Measurements from ENCODE around the gene BUB3.

The BUB3 gene

DNA sequence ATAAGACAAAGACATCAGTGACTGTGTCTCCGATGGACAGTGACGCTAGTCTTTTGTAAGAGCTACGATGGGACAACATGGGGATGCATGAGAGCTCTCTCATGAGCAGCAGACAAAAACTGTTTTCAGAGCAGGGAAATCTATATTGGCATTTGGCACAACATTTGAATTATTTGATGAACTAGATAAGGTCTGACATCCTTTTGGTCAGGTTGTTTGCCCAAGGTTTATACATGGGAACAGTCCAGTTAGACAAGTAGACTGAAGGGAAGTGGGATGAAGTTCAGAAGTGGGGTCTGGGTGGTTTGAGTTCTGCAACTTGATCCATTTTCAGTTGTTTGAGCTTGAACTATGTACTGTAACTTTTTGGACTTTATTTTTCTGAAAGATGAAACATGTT, 50.8 kb downstream of the BUB3 start:
- DNase-seq = no peak

DNA sequence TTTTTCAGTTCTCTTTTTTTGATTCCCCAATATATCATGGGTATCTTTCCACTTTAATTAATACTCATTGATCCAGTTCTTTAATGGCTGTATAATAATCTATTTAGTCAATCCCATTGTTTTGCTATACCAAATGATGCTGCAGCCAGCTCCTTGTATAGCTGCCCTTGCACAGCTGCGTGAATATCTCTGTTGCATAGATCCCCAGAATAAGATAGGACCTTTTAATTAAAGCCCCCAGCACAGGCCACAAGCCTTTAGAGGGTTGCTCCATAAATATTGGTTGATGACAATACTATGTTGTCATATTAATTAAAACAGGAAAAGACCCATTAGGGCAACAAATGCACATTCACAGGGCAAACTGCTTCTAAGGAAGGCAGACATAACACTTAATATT, 57.9 kb downstream of the BUB3 start:
- DNase-seq = no peak

DNA sequence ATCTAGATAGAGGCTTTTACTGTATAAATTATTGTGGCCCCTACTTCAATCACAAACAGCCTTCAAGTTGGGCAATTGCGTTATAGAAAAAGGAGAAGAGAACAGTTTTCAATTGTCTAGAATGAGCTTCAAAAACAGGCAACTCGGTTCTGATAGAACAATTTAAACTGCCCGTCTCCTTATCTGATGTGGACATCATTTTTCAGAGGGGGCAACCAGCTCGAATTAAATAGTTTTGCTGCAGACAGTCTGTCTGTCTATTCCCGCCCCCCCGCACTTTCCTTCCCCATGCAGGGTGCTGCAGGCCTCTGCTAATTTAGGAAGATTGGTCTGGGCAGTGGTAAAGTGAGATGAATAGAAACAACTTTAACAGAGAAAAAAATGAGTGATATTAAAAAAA, 58.4 kb downstream of the BUB3 start:
- DNase-seq = no peak

DNA sequence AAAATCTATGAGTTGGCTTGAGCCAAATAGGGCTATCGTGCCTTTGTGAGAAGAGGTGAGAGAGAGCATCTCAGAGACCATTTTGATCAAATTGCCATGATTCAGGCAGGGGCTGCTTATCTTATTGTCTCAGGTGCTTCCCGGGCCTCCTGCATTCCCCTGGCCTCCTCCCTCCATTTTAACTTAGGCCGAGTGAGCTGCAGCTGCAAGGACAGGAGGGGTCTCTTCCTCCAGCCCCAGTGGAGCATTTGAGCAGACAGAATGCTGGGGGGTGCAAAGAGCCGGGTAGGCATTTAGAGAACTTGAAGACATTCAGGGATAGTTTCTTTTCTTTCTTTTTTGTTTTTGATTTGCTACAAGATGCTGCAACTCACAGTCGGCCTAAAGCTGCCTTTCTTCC, 59.0 kb downstream of the BUB3 start:
- DNase-seq = no peak

Measured in activated CD4-positive, alpha-beta T cell treated with anti-CD3 and anti-CD28 coated beads, Interleukin-2, amount 50 U/mL, for 48 hours (primary cell).